Nephron (organoid): ENCODE results near the gene C19orf67.

Source experiments
- H3K27ac Mint-ChIP-seq, 3 experiments: 2 replicates each; pipeline ENCODE4 v1.8.0; 2020; ENCODE audit warnings: mixed read lengths in 3 of 3, mild to moderate bottlenecking in 2 of 3, moderate library complexity in 1 of 3
- H3K27me3 Mint-ChIP-seq: 2 replicates; pipeline ENCODE4 v1.8.0; 2021; ENCODE audit warnings: low read depth, mild to moderate bottlenecking, moderate library complexity, mixed read lengths
- H3K36me3 Mint-ChIP-seq: 2 replicates; pipeline ENCODE4 v1.8.0; 2020; ENCODE audit warnings: low read depth, mixed read lengths
- H3K4me1 Mint-ChIP-seq: 2 replicates; pipeline ENCODE4 v1.8.0; 2020; ENCODE audit warnings: mixed read lengths
- H3K4me3 Mint-ChIP-seq, 3 experiments: 2 replicates each; pipeline ENCODE4 v1.8.0; 2020; ENCODE audit warnings: mild to moderate bottlenecking in 3 of 3, mixed read lengths in 3 of 3, moderate library complexity in 2 of 3
- H3K9me3 Mint-ChIP-seq: 2 replicates; pipeline ENCODE4 v1.8.0; 2020; ENCODE audit warnings: mixed read lengths
- TF ChIP-seq, protein P1 (sequence below), 3 experiments: fragments of 200-600 bp; sonication (generic); IDR thresholded peaks; one replicate each; pipeline ENCODE4 v1.5.0; 2021; ENCODE audit warnings: antibody characterized with exemption in 3 of 3; ENCODE audit not compliant: unreplicated experiment in 3 of 3

The C19orf67 gene

GRCh38 chr19:14073925-14074838 lies 11.4 kb downstream of the C19orf67 start:
- no peaks in the 10 kb centered on the region for H3K9me3 Mint-ChIP-seq
- H3K27me3 Mint-ChIP-seq: peaks cover 8% of the 10 kb centered on the region
- peak overlapping the region; percentile 67 to 90 (median 83) for H3K27ac Mint-ChIP-seq
- H3K4me1 Mint-ChIP-seq: peaks cover 4% of the 10 kb centered on the region
- TF ChIP-seq, protein P1, sequence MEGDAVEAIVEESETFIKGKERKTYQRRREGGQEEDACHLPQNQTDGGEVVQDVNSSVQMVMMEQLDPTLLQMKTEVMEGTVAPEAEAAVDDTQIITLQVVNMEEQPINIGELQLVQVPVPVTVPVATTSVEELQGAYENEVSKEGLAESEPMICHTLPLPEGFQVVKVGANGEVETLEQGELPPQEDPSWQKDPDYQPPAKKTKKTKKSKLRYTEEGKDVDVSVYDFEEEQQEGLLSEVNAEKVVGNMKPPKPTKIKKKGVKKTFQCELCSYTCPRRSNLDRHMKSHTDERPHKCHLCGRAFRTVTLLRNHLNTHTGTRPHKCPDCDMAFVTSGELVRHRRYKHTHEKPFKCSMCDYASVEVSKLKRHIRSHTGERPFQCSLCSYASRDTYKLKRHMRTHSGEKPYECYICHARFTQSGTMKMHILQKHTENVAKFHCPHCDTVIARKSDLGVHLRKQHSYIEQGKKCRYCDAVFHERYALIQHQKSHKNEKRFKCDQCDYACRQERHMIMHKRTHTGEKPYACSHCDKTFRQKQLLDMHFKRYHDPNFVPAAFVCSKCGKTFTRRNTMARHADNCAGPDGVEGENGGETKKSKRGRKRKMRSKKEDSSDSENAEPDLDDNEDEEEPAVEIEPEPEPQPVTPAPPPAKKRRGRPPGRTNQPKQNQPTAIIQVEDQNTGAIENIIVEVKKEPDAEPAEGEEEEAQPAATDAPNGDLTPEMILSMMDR (IDR thresholded peaks at IDR 0.05; ENCODE audit: unreplicated experiment in 3 of 3): no peak
- no peaks in the 10 kb centered on the region for H3K36me3 Mint-ChIP-seq
- peak overlapping the region; percentile 96 to 97 (median 96) for H3K4me3 Mint-ChIP-seq

GRCh38 chr19:14073261-14073924 lies 12.2 kb downstream of the C19orf67 start:
- Mint-ChIP-seq H3K36me3 (no peaks in the 10 kb centered on the region), H3K27ac (peak overlapping the region; percentile 67 to 81 (median 76)), H3K4me1 (peaks cover 4% of the 10 kb centered on the region), H3K27me3 (peaks cover 8% of the 10 kb centered on the region), H3K4me3 (peak overlapping the region; percentile 96 to 97 (median 96)), H3K9me3 (no peaks in the 10 kb centered on the region)
- TF ChIP-seq, protein P1 (IDR thresholded peaks at IDR 0.05; ENCODE audit: unreplicated experiment in 3 of 3): peak; percentile 25 to 35 (median 25)

GRCh38 chr19:14072535-14073260 lies 12.9 kb downstream of the C19orf67 start, which contains the start of gene MISP3:
MISP3 (plus strand) TSS chr19:14072786; CDS start chr19:14073310, 524 bp downstream.
- TF ChIP-seq, protein P1 (IDR thresholded peaks at IDR 0.05; ENCODE audit: unreplicated experiment in 3 of 3): no peak
- H3K27ac Mint-ChIP-seq: peak within 1 kb of the TSS in 1 of 3 experiments; percentile 73

GRCh38 chr19:14070268-14071050 lies 15.1 kb downstream of the C19orf67 start:
- H3K27me3 Mint-ChIP-seq: peaks cover 10% of the 10 kb centered on the region
- peak overlapping the region; percentile 48 to 65 (median 60) for H3K4me3 Mint-ChIP-seq
- H3K36me3 Mint-ChIP-seq: no peaks in the 10 kb centered on the region
- no peaks in the 10 kb centered on the region for H3K9me3 Mint-ChIP-seq
- TF ChIP-seq, protein P1 (IDR thresholded peaks at IDR 0.05; ENCODE audit: unreplicated experiment in 3 of 3): no peak
- H3K4me1 Mint-ChIP-seq: no peaks in the 10 kb centered on the region
- peak overlapping the region in 1 of 3 experiments; percentile 46 for H3K27ac Mint-ChIP-seq

More at GRCh38 chr19:14072535-14073260, 12.9 kb downstream of the C19orf67 start, which contains the start of gene MISP3:
- Mint-ChIP-seq H3K27me3 (peaks cover 8% of the 10 kb centered on the region), H3K9me3 (no peaks in the 10 kb centered on the region), H3K4me3 (peak within 1 kb of the TSS; percentile 96 to 97 (median 96)), H3K36me3 (no peaks in the 10 kb centered on the region), H3K4me1 (peaks cover 4% of the 10 kb centered on the region)

DNA sequence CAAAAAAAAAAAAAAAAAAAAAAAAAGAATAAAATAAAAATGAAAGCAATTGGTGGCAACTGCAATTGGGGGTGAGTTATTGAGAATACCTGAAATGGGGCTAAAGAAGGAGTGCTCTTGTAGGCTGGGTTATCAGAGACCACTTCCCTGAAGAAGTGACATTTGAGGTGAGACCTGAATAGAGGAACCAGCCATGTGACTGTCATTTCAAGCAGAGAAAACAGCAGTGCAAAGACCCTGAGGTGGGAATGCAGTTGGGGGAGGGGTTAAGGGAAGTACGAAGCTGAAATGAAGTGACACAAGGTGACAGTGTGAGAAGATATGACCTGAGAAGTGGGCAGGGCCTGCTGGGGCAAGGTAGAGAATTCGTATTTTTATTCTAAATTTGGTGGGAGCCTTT lies 19.4 kb downstream of the C19orf67 start:
- Mint-ChIP-seq H3K27me3 (peaks cover 9% of the 10 kb centered on the region), H3K4me3 (no peak overlapping the region)
- TF ChIP-seq, protein P1 (IDR thresholded peaks at IDR 0.05; ENCODE audit: unreplicated experiment in 3 of 3): no peak

More for the DNA sequence above, 19.4 kb downstream of the C19orf67 start:
- Mint-ChIP-seq H3K27ac (no peak overlapping the region), H3K4me1 (no peaks in the 10 kb centered on the region), H3K36me3 (no peaks in the 10 kb centered on the region), H3K9me3 (no peaks in the 10 kb centered on the region)
